OCI-LY7 (cell line): ENCODE measurements around the gene BRK1. TPM values are rescaled to one million over a fixed set of nuclear protein-coding genes. Genes with fewer than 3 reads are reported as not detected.

Experiments used
- BruUV-seq: library from RNA; stranded (reverse); fragments of 400-500 nt; replicated peaks from 2 replicates; lab custom pipeline; 2021; lab: Mats Ljungman, UMichigan
- CTCF ChIA-PET: fragments of 300-600 bp; sonication (Branson Sonifier 250); formaldehyde crosslinking; loops from one replicate; lab custom pipeline; 2022; ENCODE audit warnings: antibody characterized with exemption; ENCODE audit not compliant: unreplicated experiment; lab: Charles Lee
- POLR2A ChIA-PET: fragments of 300-600 bp; sonication (Branson Sonifier 250); formaldehyde crosslinking; loops from one replicate; lab custom pipeline; 2022; ENCODE audit warnings: antibody characterized with exemption; lab: Charles Lee
- DNase-seq: peaks from one replicate; pipeline ENCODE4 v3.0.0-alpha.2; 2015; ENCODE audit warnings: low spot score
- H2AFZ ChIP-seq: fragments of 200-600 bp; sonication (generic), shearing (Covaris generic); 2 replicates; pipeline ENCODE4 v1.6.1; 2014; ENCODE audit warnings: mild to moderate bottlenecking, antibody characterized with exemption, low read length, moderate library complexity
- H3K27ac ChIP-seq: fragments of 200-600 bp; sonication (generic); 2 replicates; pipeline ENCODE4 v1.5.1; 2014; ENCODE audit warnings: mixed run types, low read depth, mild to moderate bottlenecking, moderate library complexity, low read length, inconsistent platforms; ENCODE audit not compliant: poor library complexity, severe bottlenecking
- H3K36me3 ChIP-seq: fragments of 200-600 bp; sonication (generic); 2 replicates; pipeline ENCODE4 v1.6.1; 2014; ENCODE audit warnings: mild to moderate bottlenecking, antibody characterized with exemption, low read length, moderate library complexity, mixed read lengths; ENCODE audit not compliant: insufficient read depth
- H3K4me1 ChIP-seq: fragments of 200-600 bp; sonication (generic); 2 replicates; pipeline ENCODE4 v1.5.1; 2014; ENCODE audit warnings: mild to moderate bottlenecking, low read length; ENCODE audit not compliant: insufficient read depth, poor library complexity, severe bottlenecking
- H3K4me2 ChIP-seq: fragments of 200-600 bp; sonication (generic); 2 replicates; pipeline ENCODE4 v1.6.1; 2014; ENCODE audit warnings: mild to moderate bottlenecking, low read length
- H3K4me3 ChIP-seq: fragments of 200-600 bp; sonication (generic); 2 replicates; pipeline ENCODE4 v1.5.1; 2014; ENCODE audit warnings: mild to moderate bottlenecking, low read depth, low read length; ENCODE audit not compliant: poor library complexity, severe bottlenecking
- H3K79me2 ChIP-seq: fragments of 200-600 bp; sonication (generic); 2 replicates; pipeline ENCODE4 v1.6.1; 2016; ENCODE audit warnings: low read depth, mild to moderate bottlenecking, low read length, moderate library complexity, mixed read lengths; ENCODE audit not compliant: insufficient read depth
- H3K9me2 ChIP-seq: fragments of 200-600 bp; sonication (generic); 2 replicates; pipeline ENCODE4 v1.6.1; 2016; ENCODE audit warnings: mild to moderate bottlenecking, low read length, mixed read lengths; ENCODE audit not compliant: insufficient read depth
- H3K9me3 ChIP-seq: fragments of 200-600 bp; sonication (generic); 2 replicates; pipeline ENCODE4 v1.6.1; 2014; ENCODE audit warnings: mild to moderate bottlenecking, mixed run types, low read length, mixed read lengths
- H4K20me1 ChIP-seq: fragments of 200-600 bp; sonication (generic); 2 replicates; pipeline ENCODE4 v1.6.1; 2014; ENCODE audit warnings: mild to moderate bottlenecking, antibody characterized with exemption, low read length, moderate library complexity, mixed read lengths; ENCODE audit not compliant: insufficient read depth
- EZH2phosphoT487 ChIP-seq: fragments of 200-600 bp; sonication (generic); IDR thresholded peaks from 2 replicates; pipeline ENCODE4 v1.6.1; 2018; ENCODE audit warnings: low read depth, borderline replicate concordance, mild to moderate bottlenecking, mixed run types, antibody characterized with exemption, low read length, moderate library complexity, mixed read lengths
- intact Hi-C: fragments of 100-400 bp; cut with micrococcal nuclease; formaldehyde crosslinking; loops from one replicate; pipeline ENCODE4 v1.10.0; 2022; ENCODE audit not compliant: unreplicated experiment
- total RNA-seq, 2 experiments: library from RNA; depleted of rRNA in 1 of 2; stranded (reverse); fragments of >200 nt in 1 of 2; shearing (Covaris generic) in 1 of 2; gene quantifications; 2 replicates each; pipeline ENCODE4 v1.2.3, GENCODE V29; 2014 to 2022
- TF ChIP-seq, protein P1 (sequence below): fragments of 200-600 bp; sonication (generic); conservative IDR thresholded peaks from 2 replicates; pipeline ENCODE4 v1.5.1; 2014; ENCODE audit warnings: mild to moderate bottlenecking, antibody characterized with exemption, low read length, moderate library complexity, mixed read lengths

Gene BRK1
- total RNA-seq, 2 experiments from 2014 or later, result 80.4 to 102 TPM

- H3K36me3 ChIP-seq, result peaks cover 37% of the 10 kb centered on the region
- POLR2A ChIA-PET, result interaction anchor here (0.5 to 1.6 kb wide), 8 partner anchors 10 to 128 kb away, joined by 3 to 7 read pairs (median 3); no protein-coding TSS in a partner anchor
- peak overlapping the region; percentile 97 for H3K4me3 ChIP-seq
- peaks cover 54% of the 10 kb centered on the region for H3K79me2 ChIP-seq
- H3K27ac ChIP-seq, result peak overlapping the region; percentile 61
- no peak for DNase-seq
- H3K9me2 ChIP-seq, result no peaks in the 10 kb centered on the region
- peak overlapping the region; percentile 94 for H3K4me2 ChIP-seq
- H4K20me1 ChIP-seq, result peaks cover 14% of the 10 kb centered on the region; the same call in 1 of the 2 replicates
- H2AFZ ChIP-seq, result peak overlapping the region; percentile 67; the same call in 1 of the 2 replicates
- no TSS peak for BruUV-seq
- CTCF ChIA-PET, result no interaction called here
- TF ChIP-seq, protein P1, sequence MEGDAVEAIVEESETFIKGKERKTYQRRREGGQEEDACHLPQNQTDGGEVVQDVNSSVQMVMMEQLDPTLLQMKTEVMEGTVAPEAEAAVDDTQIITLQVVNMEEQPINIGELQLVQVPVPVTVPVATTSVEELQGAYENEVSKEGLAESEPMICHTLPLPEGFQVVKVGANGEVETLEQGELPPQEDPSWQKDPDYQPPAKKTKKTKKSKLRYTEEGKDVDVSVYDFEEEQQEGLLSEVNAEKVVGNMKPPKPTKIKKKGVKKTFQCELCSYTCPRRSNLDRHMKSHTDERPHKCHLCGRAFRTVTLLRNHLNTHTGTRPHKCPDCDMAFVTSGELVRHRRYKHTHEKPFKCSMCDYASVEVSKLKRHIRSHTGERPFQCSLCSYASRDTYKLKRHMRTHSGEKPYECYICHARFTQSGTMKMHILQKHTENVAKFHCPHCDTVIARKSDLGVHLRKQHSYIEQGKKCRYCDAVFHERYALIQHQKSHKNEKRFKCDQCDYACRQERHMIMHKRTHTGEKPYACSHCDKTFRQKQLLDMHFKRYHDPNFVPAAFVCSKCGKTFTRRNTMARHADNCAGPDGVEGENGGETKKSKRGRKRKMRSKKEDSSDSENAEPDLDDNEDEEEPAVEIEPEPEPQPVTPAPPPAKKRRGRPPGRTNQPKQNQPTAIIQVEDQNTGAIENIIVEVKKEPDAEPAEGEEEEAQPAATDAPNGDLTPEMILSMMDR, result no peak
- TF ChIP-seq EZH2phosphoT487, result no peak
- peaks cover 20% of the 10 kb centered on the region for H3K4me1 ChIP-seq
- H3K9me3 ChIP-seq, result no peaks in the 10 kb centered on the region
- intact Hi-C loops, result loop anchor here (5.0 kb wide), 1 partner anchor 206 kb away; the partner anchor contains the start of gene SEC13
Measured at GRCh38 chr3:10116138-10116460, 624 bp downstream of the BRK1 start.

DNA sequence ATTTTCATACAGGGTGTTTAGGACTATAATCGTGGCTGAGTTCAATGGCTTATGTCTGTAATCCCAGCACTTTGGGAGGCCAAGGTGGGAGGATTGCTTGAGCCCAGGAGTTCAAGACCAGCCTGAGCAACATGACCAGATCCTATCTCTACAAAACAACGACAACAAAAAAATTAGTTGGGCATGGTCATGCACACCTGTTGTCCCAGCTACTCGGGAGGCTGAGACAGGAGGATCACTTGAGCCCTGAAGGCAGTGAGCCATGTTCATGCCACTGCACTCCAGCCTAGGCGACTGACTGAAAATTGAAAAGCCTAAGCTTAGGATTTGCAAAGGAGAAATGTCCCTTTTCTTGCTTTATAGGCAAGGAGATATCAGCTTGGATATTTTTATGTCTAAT is 1.5 kb downstream of the BRK1 start:
- Histone ChIP-seq H4K20me1 (peaks cover 14% of the 10 kb centered on the region; the same call in 1 of the 2 replicates), H3K9me2 (no peaks in the 10 kb centered on the region)

More for the DNA sequence above, 1.5 kb downstream of the BRK1 start:
- Histone ChIP-seq H3K4me1 (peaks cover 20% of the 10 kb centered on the region), H3K4me3 (peak overlapping the region; percentile 97), H3K79me2 (peaks cover 61% of the 10 kb centered on the region), H3K4me2 (peak overlapping the region; percentile 94), H2AFZ (no peak overlapping the region), H3K27ac (no peak overlapping the region), H3K9me3 (no peaks in the 10 kb centered on the region), H3K36me3 (peaks cover 45% of the 10 kb centered on the region)
- TF ChIP-seq EZH2phosphoT487, result no peak
- TF ChIP-seq, protein P1, result no peak
- CTCF ChIA-PET, result no interaction called here
- intact Hi-C loops, result loop anchor here (5.0 kb wide), 1 partner anchor 205 kb away; the partner anchor contains the start of gene SEC13
- BruUV-seq, result no TSS peak
- no peak for DNase-seq
- POLR2A ChIA-PET, result interaction anchor here (0.6 to 1.6 kb wide), 7 partner anchors 8 to 141 kb away, joined by 3 to 5 read pairs (median 3); partner anchors contain the start of gene VHL
